GM23338 (cell line): Measurements from ENCODE around the gene AGR2. TPM values are rescaled to one million over a fixed set of nuclear protein-coding genes. Genes with fewer than 3 reads are reported as not detected.
A peak's percentile ranks its signal among the peaks of the same experiment; 100 is the strongest.

Experiments
- ATAC-seq: fragments of 200-7000 bp; cut with Tn5 transposase; 3 replicates; pipeline ENCODE4 v1.9.1; 2020
- DNase-seq: peaks from one replicate; pipeline ENCODE4 v3.0.0-alpha.2; 2015; ENCODE audit warnings: low spot score
- H2AFZ ChIP-seq: fragments of 200-600 bp; sonication (generic); 2 replicates; pipeline ENCODE4 v1.8.0; 2016; ENCODE audit warnings: antibody characterized with exemption, mild to moderate bottlenecking, moderate library complexity
- H3F3A ChIP-seq: fragments of 200-600 bp; sonication (generic); replicated peaks from 2 replicates; pipeline ENCODE4 v1.8.0; 2017; ENCODE audit warnings: antibody characterized with exemption, mixed run types, low read depth
- H3K27ac ChIP-seq: fragments of 200-600 bp; sonication (generic); 2 replicates; pipeline ENCODE4 v1.6.1; 2016; ENCODE audit warnings: low read depth
- H3K27me3 ChIP-seq: fragments of 200-600 bp; sonication (generic); 2 replicates; pipeline ENCODE4 v1.8.0; 2016; ENCODE audit warnings: mild to moderate bottlenecking, mixed run types, moderate library complexity; ENCODE audit not compliant: insufficient read depth
- H3K36me3 ChIP-seq: fragments of 200-600 bp; sonication (generic); 2 replicates; pipeline ENCODE4 v1.8.0; 2016; ENCODE audit warnings: mild to moderate bottlenecking; ENCODE audit not compliant: insufficient read depth
- H3K4me1 ChIP-seq: fragments of 200-600 bp; sonication (generic); 2 replicates; pipeline ENCODE4 v1.8.0; 2016; ENCODE audit warnings: mild to moderate bottlenecking, moderate library complexity; ENCODE audit not compliant: insufficient read depth
- H3K4me2 ChIP-seq: fragments of 200-600 bp; sonication (generic); 2 replicates; pipeline ENCODE4 v1.7.1; 2017; ENCODE audit warnings: mixed run types
- H3K4me3 ChIP-seq: fragments of 200-600 bp; sonication (generic); 2 replicates; pipeline ENCODE4 v1.6.1; 2016; ENCODE audit warnings: mixed run types
- H3K79me2 ChIP-seq: fragments of 200-600 bp; sonication (generic); replicated peaks from 2 replicates; pipeline ENCODE4 v1.8.0; 2017; ENCODE audit warnings: mild to moderate bottlenecking; ENCODE audit not compliant: insufficient read depth
- H3K9me2 ChIP-seq: fragments of 200-600 bp; sonication (generic); 2 replicates; pipeline ENCODE4 v1.8.0; 2017; ENCODE audit not compliant: insufficient read depth
- H4K20me1 ChIP-seq: fragments of 200-600 bp; sonication (generic); replicated peaks from 2 replicates; pipeline ENCODE4 v1.8.0; 2017; ENCODE audit warnings: mild to moderate bottlenecking; ENCODE audit not compliant: insufficient read depth
- H3K27ac Mint-ChIP-seq: 2 replicates; pipeline ENCODE4 v1.8.0; 2020; ENCODE audit warnings: inconsistent platforms, mild to moderate bottlenecking, moderate library complexity, mixed read lengths
- H3K27me3 Mint-ChIP-seq: 3 replicates; pipeline ENCODE4 v1.8.0; 2022; ENCODE audit warnings: low read depth, mild to moderate bottlenecking, moderate library complexity, mixed read lengths, inconsistent platforms; ENCODE audit not compliant: insufficient read depth, poor library complexity
- H3K36me3 Mint-ChIP-seq: 3 replicates; pipeline ENCODE4 v1.8.0; 2021; ENCODE audit warnings: low read depth, mild to moderate bottlenecking, inconsistent platforms, moderate library complexity, mixed read lengths
- H3K4me1 Mint-ChIP-seq: 3 replicates; pipeline ENCODE4 v1.8.0; 2020; ENCODE audit warnings: mild to moderate bottlenecking, inconsistent platforms, mixed read lengths
- H3K4me3 Mint-ChIP-seq: 3 replicates; pipeline ENCODE4 v1.8.0; 2021; ENCODE audit warnings: moderate library complexity, mild to moderate bottlenecking, inconsistent platforms, mixed read lengths
- H3K9me3 Mint-ChIP-seq: 3 replicates; pipeline ENCODE4 v1.8.0; 2020; ENCODE audit warnings: moderate library complexity, mild to moderate bottlenecking, inconsistent platforms, mixed read lengths
- CREB1 ChIP-seq: fragments of 250-450 bp; sonication (Bioruptor Pico); IDR thresholded peaks from 2 replicates; pipeline ENCODE4 v1.5.0; 2020; ENCODE audit warnings: low read depth, mild to moderate bottlenecking, moderate library complexity
- CTCF ChIP-seq, 2 experiments: fragments of 200-600 bp in 1 of 2; sonication (generic) in 1 of 2; conservative IDR thresholded peaks; 2 replicates each; pipeline versions ENCODE4 v1.5.1 to v1.6.1; 2016 to 2017; ENCODE audit warnings: antibody characterized with exemption in 2 of 2, low read depth in 2 of 2, mild to moderate bottlenecking in 2 of 2, moderate library complexity in 1 of 2
- ETS1 ChIP-seq: IDR thresholded peaks from 2 replicates; pipeline ENCODE4 v1.6.1; 2016; ENCODE audit warnings: antibody characterized with exemption
- NANOG ChIP-seq: IDR thresholded peaks from 2 replicates; pipeline ENCODE4 v1.6.1; 2016; ENCODE audit warnings: antibody characterized with exemption, borderline replicate concordance
- POLR2AphosphoS5 ChIP-seq: IDR thresholded peaks from 2 replicates; pipeline ENCODE4 v1.6.1; 2016; ENCODE audit warnings: antibody characterized with exemption, low read depth
- REST ChIP-seq: IDR thresholded peaks from one replicate; pipeline ENCODE4 v1.6.1; 2018; ENCODE audit warnings: antibody characterized with exemption; ENCODE audit not compliant: unreplicated experiment
- ZNF331 ChIP-seq: fragments of 250-450 bp; sonication (Bioruptor Pico); IDR thresholded peaks from 2 replicates; pipeline ENCODE4 v1.5.0; 2020; ENCODE audit warnings: low read depth, mild to moderate bottlenecking, moderate library complexity
- ZNF462 ChIP-seq: fragments of 250-450 bp; sonication (Bioruptor Pico); IDR thresholded peaks from 2 replicates; pipeline ENCODE4 v1.5.0; 2020; ENCODE audit warnings: mild to moderate bottlenecking, moderate library complexity
- polyA plus RNA-seq: library from polyadenylated mRNA; unstranded; fragments of >200 nt; fragmentation: Nextera tagmentation; extraction: Ambion mirVana; gene quantifications from 2 replicates; pipeline ENCODE4 v1.2.1, GENCODE V29; 2016
- total RNA-seq: library from RNA; depleted of rRNA; stranded (reverse); fragments of >200 nt; shearing (Covaris generic); gene quantifications from 2 replicates; pipeline ENCODE4 v1.2.3, GENCODE V29; 2014

Gene AGR2
- total and polyA plus RNA-seq, 2 experiments from 2014 or later, result not detected

- Histone ChIP-seq H3K4me2 (no peak overlapping the region), H3K4me3 (no peak overlapping the region), H3K36me3 (no peaks in the 10 kb centered on the region), H3F3A (no peaks in the 10 kb centered on the region), H3K9me2 (no peaks in the 10 kb centered on the region), H2AFZ (no peak overlapping the region), H3K27ac (no peak overlapping the region), H4K20me1 (no peaks in the 10 kb centered on the region; the same call in 1 of the 2 replicates), H3K79me2 (peaks cover 49% of the 10 kb centered on the region), H3K4me1 (peaks cover 27% of the 10 kb centered on the region), H3K27me3 (no peaks in the 10 kb centered on the region)
- no peak overlapping the region for H3K4me3 Mint-ChIP-seq
- no peak for TF ChIP-seq CTCF (conservative IDR thresholded peaks at IDR 0.05; ENCODE audit: low read depth in 2 of 2)
- DNase-seq, result no peak
- no peak overlapping the region for H3K27ac Mint-ChIP-seq
- H3K27me3 Mint-ChIP-seq, result peaks cover 1% of the 10 kb centered on the region
- H3K9me3 Mint-ChIP-seq, result peaks cover 2% of the 10 kb centered on the region; the same call in 1 of the 3 replicates
- peaks cover 26% of the 10 kb centered on the region for H3K4me1 Mint-ChIP-seq
- ATAC-seq, result no peak
- H3K36me3 Mint-ChIP-seq, result peaks cover 3% of the 10 kb centered on the region; the same call in 1 of the 3 replicates
Measured at GRCh38 chr7:16773326-16773725, 31.5 kb downstream of the AGR2 start.

GRCh38 chr7:16770657-16771329 is 34.0 kb downstream of the AGR2 start:
- ATAC-seq (peak; percentile 58), DNase-seq (peak; percentile 31)
- H3K27me3 ChIP-seq, result no peaks in the 10 kb centered on the region
- no peaks in the 10 kb centered on the region; the same call in 1 of the 2 replicates for H4K20me1 ChIP-seq
- Mint-ChIP-seq H3K4me1 (peaks cover 16% of the 10 kb centered on the region), H3K27ac (peak overlapping the region; percentile 22), H3K9me3 (peaks cover 2% of the 10 kb centered on the region; the same call in 1 of the 3 replicates), H3K36me3 (peaks cover 3% of the 10 kb centered on the region; the same call in 1 of the 3 replicates), H3K4me3 (no peak overlapping the region), H3K27me3 (peaks cover 1% of the 10 kb centered on the region)
- no peaks in the 10 kb centered on the region for H3F3A ChIP-seq
- H3K9me2 ChIP-seq, result no peaks in the 10 kb centered on the region
- peaks cover 7% of the 10 kb centered on the region for H3K4me1 ChIP-seq
- peaks cover 61% of the 10 kb centered on the region for H3K79me2 ChIP-seq
- H3K27ac ChIP-seq, result no peak overlapping the region
- H3K4me3 ChIP-seq, result no peak overlapping the region
- peak overlapping the region; percentile 11; the same call in 1 of the 2 replicates for H3K4me2 ChIP-seq
- H2AFZ ChIP-seq, result no peak overlapping the region
- H3K36me3 ChIP-seq, result no peaks in the 10 kb centered on the region
- TF ChIP-seq NANOG, result no peak
- no peak for TF ChIP-seq ETS1
- no peak for TF ChIP-seq CREB1 (CRISPR knock-in tag)
- TF ChIP-seq REST, result no peak
- no peak for TF ChIP-seq POLR2AphosphoS5
- TF ChIP-seq ZNF331 (CRISPR knock-in tag), result no peak
- no peak for TF ChIP-seq ZNF462 (CRISPR knock-in tag)
